B cell (primary cell): ENCODE data around the gene SLC5A10. TPM values are rescaled to one million over a fixed set of nuclear protein-coding genes. Genes with fewer than 3 reads are reported as not detected.

Experiments used
- ATAC-seq: fragments of 200-7000 bp; cut with Tn5 transposase; one replicate; pipeline ENCODE4 v1.10.0; 2021; ENCODE audit warnings: low read depth, mild to moderate bottlenecking, moderate number of reproducible peaks, moderate library complexity
- CTCF ChIA-PET: fragments of 350-600 bp; sonication (Branson Sonifier 250); formaldehyde crosslinking; loops from one replicate; lab custom pipeline; 2021; ENCODE audit warnings: antibody characterized with exemption, inconsistent platforms; lab: Charles Lee
- POLR2A ChIA-PET: fragments of 350-600 bp; sonication (Branson Sonifier 250); formaldehyde crosslinking; loops from one replicate; lab custom pipeline; 2021; ENCODE audit warnings: antibody characterized with exemption; lab: Charles Lee
- DNase-seq: peaks from one replicate; pipeline ENCODE4 v3.0.0; 2013
- H2AFZ ChIP-seq: 2 replicates; pipeline ENCODE4 v1.6.1; 2012; ENCODE audit warnings: mild to moderate bottlenecking, low read depth, low read length; ENCODE audit not compliant: insufficient read depth, poor library complexity, severe bottlenecking
- H3K27ac ChIP-seq, 2 donors: 1 replicate in 1 of 2; 2 replicates in 1 of 2; pipeline ENCODE4 v1.5.1; 2012 to 2013; ENCODE audit warnings: low read length in 2 of 2, mild to moderate bottlenecking in 2 of 2, moderate library complexity in 1 of 2
- H3K27me3 ChIP-seq, 4 experiments: fragments of 200-600 bp in 1 of 4; sonication (generic) in 1 of 4; replicated peaks in 1 of 4; 1 replicate in 2 of 4; 2 replicates in 2 of 4; pipeline versions ENCODE4 v1.6.1 to v1.7.0; 2013 to 2016; ENCODE audit warnings: low read length in 3 of 4, mild to moderate bottlenecking in 2 of 4, mixed read lengths in 1 of 4, moderate library complexity in 1 of 4; ENCODE audit not compliant: insufficient read depth in 4 of 4, control insufficient read depth in 3 of 4; ENCODE audit errors: control extremely low read depth in 1 of 4
- H3K36me3 ChIP-seq, 2 experiments: replicated peaks in 1 of 2; 1 replicate in 1 of 2; 2 replicates in 1 of 2; pipeline versions ENCODE4 v1.6.1 to v1.7.1; 2013; ENCODE audit warnings: low read length in 1 of 2; ENCODE audit not compliant: insufficient read depth in 2 of 2, control insufficient read depth in 1 of 2; ENCODE audit errors: control extremely low read depth in 1 of 2, extremely low read depth in 1 of 2
- H3K4me1 ChIP-seq, 2 donors: fragments of 200-600 bp in 1 of 2; sonication (generic) in 1 of 2; 1 replicate in 1 of 2; 2 replicates in 1 of 2; pipeline versions ENCODE4 v1.5.1 to v1.6.1; 2013 to 2017; ENCODE audit warnings: low read length in 2 of 2; ENCODE audit not compliant: control insufficient read depth in 2 of 2, insufficient read depth in 2 of 2
- H3K4me2 ChIP-seq: replicated peaks from 2 replicates; pipeline ENCODE3; 2012; ENCODE audit warnings: mild to moderate bottlenecking, low read depth, low read length; ENCODE audit not compliant: poor library complexity, severe bottlenecking
- H3K4me3 ChIP-seq, 5 experiments: fragments of 200-600 bp in 1 of 5; sonication (generic) in 1 of 5; 1 replicate in 3 of 5; 2 replicates in 2 of 5; pipeline versions ENCODE4 v1.5.1 to v1.7.0; 2011 to 2016; ENCODE audit warnings: low read length in 4 of 5, mild to moderate bottlenecking in 4 of 5, low read depth in 2 of 5, control low read depth in 1 of 5, moderate library complexity in 1 of 5; ENCODE audit not compliant: insufficient read depth in 1 of 5; ENCODE audit errors: control extremely low read depth in 1 of 5, extremely low read depth in 1 of 5
- H3K79me2 ChIP-seq: fragments of 200-600 bp; sonication (generic); one replicate; pipeline ENCODE4 v1.6.0; 2016; ENCODE audit warnings: low read length; ENCODE audit not compliant: control insufficient read depth, insufficient read depth
- H3K9ac ChIP-seq: fragments of 200-600 bp; sonication (generic); 2 replicates; pipeline ENCODE4 v1.6.1; 2017; ENCODE audit warnings: mild to moderate bottlenecking, low read length, moderate library complexity
- H3K9me3 ChIP-seq, 3 donors: one replicate each; pipeline versions ENCODE4 v1.6.1 to v1.7.1; 2013; ENCODE audit warnings: low read length in 2 of 3; ENCODE audit not compliant: control insufficient read depth in 2 of 3, insufficient read depth in 1 of 3; ENCODE audit errors: control extremely low read depth in 1 of 3
- H4K20me1 ChIP-seq: 2 replicates; pipeline ENCODE4 v1.6.0; 2012; ENCODE audit warnings: mild to moderate bottlenecking, low read length; ENCODE audit not compliant: insufficient read depth, control insufficient read depth, poor library complexity, severe bottlenecking
- H3K27ac Mint-ChIP-seq: one replicate; pipeline ENCODE4 v1.8.0; 2021; ENCODE audit warnings: mixed read lengths
- H3K27me3 Mint-ChIP-seq: one replicate; pipeline ENCODE4 v1.8.0; 2021; ENCODE audit warnings: mixed read lengths
- H3K4me1 Mint-ChIP-seq: one replicate; pipeline ENCODE4 v1.8.0; 2021; ENCODE audit warnings: mixed read lengths
- H3K4me3 Mint-ChIP-seq: one replicate; pipeline ENCODE4 v1.8.0; 2021; ENCODE audit warnings: mixed read lengths
- H3K9me3 Mint-ChIP-seq: one replicate; pipeline ENCODE4 v1.8.0; 2022; ENCODE audit warnings: mixed read lengths; ENCODE audit not compliant: insufficient read depth
- EZH2 ChIP-seq: IDR thresholded peaks from 2 replicates; pipeline ENCODE4 v1.6.1; 2012; ENCODE audit warnings: borderline replicate concordance, low read depth, mild to moderate bottlenecking, moderate library complexity, low read length; ENCODE audit not compliant: insufficient read depth, poor library complexity, severe bottlenecking
- WGBS: methylation state at CpG from one replicate; pipeline ENCODE4 v1.1.5; 2013; ENCODE audit warnings: missing lambda C conversion rate; ENCODE audit not compliant: insufficient coverage; 5-methylcytosine and 5-hydroxymethylcytosine counted together
- intact Hi-C: fragments of 100-400 bp; cut with micrococcal nuclease; formaldehyde crosslinking; loops from one replicate; pipeline ENCODE4 v1.10.0; 2022
- polyA minus RNA-seq: library from RNA; depleted of rRNA, polyadenylated mRNA; stranded (reverse); fragments of >200 nt; gene quantifications from 2 replicates; pipeline ENCODE4 v1.2.3, GENCODE V29; 2012
- polyA plus RNA-seq: library from polyadenylated mRNA; depleted of rRNA; stranded (reverse); fragments of >200 nt; gene quantifications from 2 replicates; pipeline ENCODE4 v1.2.3, GENCODE V29; 2012
- total RNA-seq, 2 donors: library from RNA; stranded (reverse); fragments of 120-200 nt in 1 of 2; gene quantifications; 1 replicate in 1 of 2; 2 replicates in 1 of 2; pipeline versions ENCODE4 v1.2.3 to v1.2.4, GENCODE V29; 2013 to 2022
- TF ChIP-seq, protein P1 (sequence below): fragments of 200-600 bp; IDR thresholded peaks from one replicate; pipeline ENCODE4 v1.8.0; 2022; ENCODE audit warnings: antibody characterized with exemption, mild to moderate bottlenecking

SLC5A10 gene
- total RNA-seq (not detected in 2 replicates), polyA plus RNA-seq (0.03 TPM in 1 of 2 replicates, not detected in the other), polyA minus RNA-seq (not detected in 2 replicates)
- total RNA-seq (2013), result 0.02 TPM

DNA sequence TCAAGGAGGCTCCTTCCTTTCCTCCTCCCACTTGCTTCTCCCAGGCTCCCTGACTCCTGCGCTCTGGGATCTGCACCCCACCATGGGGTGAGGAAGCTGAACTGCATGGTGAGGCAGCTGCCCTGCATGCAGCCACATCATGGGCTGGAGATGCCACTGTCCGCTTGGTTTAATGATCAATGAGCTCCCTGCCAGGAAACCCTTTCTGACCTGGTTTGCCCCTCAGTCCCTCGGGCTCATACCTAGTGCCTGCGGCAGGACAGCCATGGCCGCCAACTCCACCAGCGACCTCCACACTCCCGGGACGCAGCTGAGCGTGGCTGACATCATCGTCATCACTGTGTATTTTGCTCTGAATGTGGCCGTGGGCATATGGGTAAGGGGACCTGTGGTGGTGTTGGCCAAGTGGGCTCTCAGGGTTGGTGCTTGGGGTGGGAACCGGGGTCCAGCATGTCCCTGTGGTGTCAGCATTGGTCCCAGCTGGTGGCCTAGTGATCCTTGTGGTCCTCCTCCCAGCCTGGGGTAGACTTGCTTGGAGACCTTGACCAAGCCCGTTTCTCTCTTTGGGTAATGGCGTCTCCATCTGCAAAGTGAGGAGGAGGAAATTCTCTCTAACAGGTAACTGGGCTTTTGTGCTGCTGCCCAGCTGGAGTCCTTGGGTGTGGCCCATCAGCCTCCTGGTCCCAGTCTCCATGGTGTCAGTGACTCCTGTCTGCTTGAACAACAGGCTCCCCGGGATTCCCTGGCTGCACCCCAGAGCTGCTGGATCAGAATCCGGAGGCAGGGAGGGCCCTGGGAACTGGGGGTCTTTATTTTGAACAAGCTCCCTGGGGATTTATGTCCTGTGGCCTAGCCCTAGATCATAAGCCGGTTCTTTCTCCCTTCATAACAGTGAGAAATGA lies at the start of gene SLC5A10:
Gene SLC5A10, plus strand, starts transcription at position 225 of the 902 bp plus-strand sequence. Its CDS starts 41 bp downstream, at position 266.
- ChIA-PET CTCF (no interaction called here), POLR2A (no interaction called here)
- Histone ChIP-seq H3K36me3 (no peaks in the 10 kb centered on the region), H3K4me1 (peaks cover 0 to 5% of the 10 kb centered on the region in 2 donors), H3K27ac (no peak within 1 kb of the TSS), H4K20me1 (no peaks in the 10 kb centered on the region), H3K9me3 (peaks cover 0 to 5% (median 0%) of the 10 kb centered on the region in 3 donors), H3K79me2 (no peaks in the 10 kb centered on the region), H2AFZ (no peak within 1 kb of the TSS), H3K4me2 (no peak within 1 kb of the TSS), H3K4me3 (no peak within 1 kb of the TSS), H3K27me3 (peaks cover 0 to 9% (median 0%) of the 10 kb centered on the region in 4 experiments), H3K9ac (no peak within 1 kb of the TSS)
- intact Hi-C loops, result no loop called here
- no peak for TF ChIP-seq EZH2
- TF ChIP-seq, protein P1, sequence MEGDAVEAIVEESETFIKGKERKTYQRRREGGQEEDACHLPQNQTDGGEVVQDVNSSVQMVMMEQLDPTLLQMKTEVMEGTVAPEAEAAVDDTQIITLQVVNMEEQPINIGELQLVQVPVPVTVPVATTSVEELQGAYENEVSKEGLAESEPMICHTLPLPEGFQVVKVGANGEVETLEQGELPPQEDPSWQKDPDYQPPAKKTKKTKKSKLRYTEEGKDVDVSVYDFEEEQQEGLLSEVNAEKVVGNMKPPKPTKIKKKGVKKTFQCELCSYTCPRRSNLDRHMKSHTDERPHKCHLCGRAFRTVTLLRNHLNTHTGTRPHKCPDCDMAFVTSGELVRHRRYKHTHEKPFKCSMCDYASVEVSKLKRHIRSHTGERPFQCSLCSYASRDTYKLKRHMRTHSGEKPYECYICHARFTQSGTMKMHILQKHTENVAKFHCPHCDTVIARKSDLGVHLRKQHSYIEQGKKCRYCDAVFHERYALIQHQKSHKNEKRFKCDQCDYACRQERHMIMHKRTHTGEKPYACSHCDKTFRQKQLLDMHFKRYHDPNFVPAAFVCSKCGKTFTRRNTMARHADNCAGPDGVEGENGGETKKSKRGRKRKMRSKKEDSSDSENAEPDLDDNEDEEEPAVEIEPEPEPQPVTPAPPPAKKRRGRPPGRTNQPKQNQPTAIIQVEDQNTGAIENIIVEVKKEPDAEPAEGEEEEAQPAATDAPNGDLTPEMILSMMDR, result no peak
- Mint-ChIP-seq H3K4me1 (peaks cover 3% of the 10 kb centered on the region), H3K4me3 (no peak within 1 kb of the TSS), H3K27ac (no peak within 1 kb of the TSS), H3K27me3 (peaks cover 21% of the 10 kb centered on the region), H3K9me3 (no peaks in the 10 kb centered on the region)
- 92% methylated on average over 16 of the region's 17 CpGs for WGBS
- ATAC-seq, result no peak
- no peak for DNase-seq

GRCh38 chr17:18904482-18904881 lies 47.5 kb upstream of the SLC5A10 start:
- Mint-ChIP-seq H3K27ac (no peak overlapping the region), H3K27me3 (no peaks in the 10 kb centered on the region), H3K4me1 (peaks cover 36% of the 10 kb centered on the region), H3K4me3 (no peak overlapping the region), H3K9me3 (no peaks in the 10 kb centered on the region)
- Histone ChIP-seq H3K4me1 (peaks cover 30 to 35% of the 10 kb centered on the region in 2 donors), H3K4me3 (no peak overlapping the region), H3K9me3 (peaks cover 0 to 1% (median 0%) of the 10 kb centered on the region in 3 donors), H3K79me2 (peaks cover 38% of the 10 kb centered on the region), H3K9ac (no peak overlapping the region), H3K4me2 (no peak overlapping the region), H3K36me3 (peaks cover 0 to 14% of the 10 kb centered on the region in 2 experiments), H3K27ac (no peak overlapping the region), H4K20me1 (peaks cover 9% of the 10 kb centered on the region), H3K27me3 (no peaks in the 10 kb centered on the region), H2AFZ (no peak overlapping the region)
- POLR2A ChIA-PET, result no interaction called here
- TF ChIP-seq, protein P1, result no peak
- TF ChIP-seq EZH2, result no peak
- intact Hi-C loops, result loop anchor here (10.0 kb wide), 1 partner anchor 50 kb away; the partner anchor contains the start of gene PRPSAP2
- DNase-seq (no peak), ATAC-seq (no peak)
- CTCF ChIA-PET, result interaction anchor here (1.0 kb wide), 1 partner anchor 22 kb away, joined by 3 read pairs; no protein-coding TSS in a partner anchor
- WGBS, result 97% methylated on average over 4 of the region's 5 CpGs
